Liver (tissue), 9 donors: ENCODE data around the gene PROX2. TPM values are rescaled to one million over a fixed set of nuclear protein-coding genes. Genes with fewer than 3 reads are reported as not detected.

Source experiments
- DNase-seq: peaks from one replicate; pipeline ENCODE4 v3.0.0-alpha.2; 2017; ENCODE audit warnings: low spot score
- H3K27ac ChIP-seq, 2 donors: one replicate each; pipeline ENCODE4 v1.7.0; 2013; ENCODE audit warnings: inconsistent platforms in 2 of 2, low read length in 2 of 2, control low read depth in 1 of 2, low read depth in 1 of 2, mild to moderate bottlenecking in 1 of 2
- H3K27me3 ChIP-seq, 4 donors: one replicate each; pipeline versions ENCODE4 v1.6.1 to v1.7.0; 2013; ENCODE audit warnings: low read length in 3 of 4, inconsistent platforms in 1 of 4, mild to moderate bottlenecking in 1 of 4, moderate library complexity in 1 of 4; ENCODE audit not compliant: control insufficient read depth in 4 of 4, insufficient read depth in 4 of 4
- H3K36me3 ChIP-seq, 4 donors: one replicate each; pipeline versions ENCODE4 v1.6.1 to v1.7.0; 2013; ENCODE audit warnings: low read length in 3 of 4, mild to moderate bottlenecking in 3 of 4, low read depth in 1 of 4, moderate library complexity in 1 of 4; ENCODE audit not compliant: control insufficient read depth in 4 of 4, insufficient read depth in 3 of 4
- H3K4me1 ChIP-seq, 4 donors: one replicate each; pipeline versions ENCODE4 v1.6.1 to v1.7.0; 2013; ENCODE audit warnings: low read length in 3 of 4, mild to moderate bottlenecking in 3 of 4, moderate library complexity in 1 of 4; ENCODE audit not compliant: control insufficient read depth in 4 of 4, insufficient read depth in 4 of 4
- H3K4me3 ChIP-seq, 3 donors: one replicate each; pipeline versions ENCODE4 v1.6.1 to v1.7.0; 2013; ENCODE audit warnings: low read length in 3 of 3, control low read depth in 1 of 3, low read depth in 1 of 3, mild to moderate bottlenecking in 1 of 3
- H3K9ac ChIP-seq, 2 donors: one replicate each; pipeline ENCODE4 v1.7.0; 2013; ENCODE audit warnings: low read length in 2 of 2, mild to moderate bottlenecking in 2 of 2, moderate library complexity in 2 of 2, control low read depth in 1 of 2, low read depth in 1 of 2
- H3K9me3 ChIP-seq, 4 donors: one replicate each; pipeline versions ENCODE4 v1.6.1 to v1.7.0; 2013; ENCODE audit warnings: low read length in 3 of 4; ENCODE audit not compliant: control insufficient read depth in 4 of 4
- FOXA1 ChIP-seq: IDR thresholded peaks from 2 replicates; pipeline ENCODE4 v1.6.1; 2016; ENCODE audit warnings: antibody characterized with exemption
- FOXA2 ChIP-seq: IDR thresholded peaks from 2 replicates; pipeline ENCODE4 v1.6.1; 2016; ENCODE audit warnings: antibody characterized with exemption
- HNF4A ChIP-seq, 2 donors: conservative IDR thresholded peaks; 2 replicates each; pipeline ENCODE4 v1.6.1; 2016; ENCODE audit warnings: antibody characterized with exemption in 2 of 2, mild to moderate bottlenecking in 2 of 2
- HNF4G ChIP-seq: IDR thresholded peaks from 2 replicates; pipeline ENCODE4 v1.6.1; 2016; ENCODE audit warnings: antibody characterized with exemption
- JUND ChIP-seq, 2 donors: IDR thresholded peaks; 2 replicates each; pipeline ENCODE4 v1.6.1; 2016; ENCODE audit warnings: antibody characterized with exemption in 2 of 2
- RAD21 ChIP-seq, 2 donors: IDR thresholded peaks; 2 replicates each; pipeline ENCODE4 v1.6.1; 2016; ENCODE audit warnings: antibody characterized with exemption in 2 of 2, mild to moderate bottlenecking in 2 of 2
- TAF1 ChIP-seq: conservative IDR thresholded peaks from 2 replicates; pipeline ENCODE4 v1.6.1; 2016; ENCODE audit warnings: antibody characterized with exemption, mild to moderate bottlenecking
- YY1 ChIP-seq: IDR thresholded peaks from 2 replicates; pipeline ENCODE4 v1.6.1; 2016; ENCODE audit warnings: antibody characterized with exemption, mild to moderate bottlenecking
- polyA plus RNA-seq, 2 donors: library from polyadenylated mRNA; stranded (reverse) in 1 of 2; unstranded in 1 of 2; fragments of 200-250 nt in 1 of 2; fragments of >200 nt in 1 of 2; fragmentation: Nextera tagmentation in 1 of 2; extraction: Ambion mirVana in 1 of 2; gene quantifications; one replicate each; pipeline versions ENCODE4 v1.2.1 to v1.2.3, GENCODE V29; 2013 to 2015
- total RNA-seq, 2 donors: library from RNA; depleted of rRNA; stranded (reverse); fragments of >200 nt; gene quantifications; one replicate each; pipeline ENCODE4 v1.2.3, GENCODE V29; 2014
- TF ChIP-seq, protein P1 (sequence below): fragments of 150-350 bp; IDR thresholded peaks from 2 replicates; pipeline ENCODE4 v1.5.1; 2017; ENCODE audit warnings: improper control_type of control experiment, low read depth, low read length; ENCODE audit not compliant: missing input control
- TF ChIP-seq, protein P2 (sequence below): IDR thresholded peaks from 2 replicates; pipeline ENCODE4 v1.6.1; 2016; ENCODE audit warnings: antibody characterized with exemption
- TF ChIP-seq, protein P3 (sequence below): IDR thresholded peaks from 2 replicates; pipeline ENCODE4 v1.6.1; 2016; ENCODE audit warnings: antibody characterized with exemption
- TF ChIP-seq, protein P4 (sequence below): IDR thresholded peaks from 2 replicates; pipeline ENCODE4 v1.6.1; 2016; ENCODE audit warnings: antibody characterized with exemption, mild to moderate bottlenecking
- TF ChIP-seq, protein P5 (sequence below): IDR thresholded peaks from 2 replicates; pipeline ENCODE4 v1.6.1; 2016; ENCODE audit warnings: antibody characterized with exemption
- donor health status: healthy.
- donor health status: healthy.
- donor health status: healthy.
- donor health status: healthy.
- donor health status: healthy.

PROX2 gene
- total and polyA plus RNA-seq, 4 donors: 0.06 TPM; not detected in 3

DNA sequence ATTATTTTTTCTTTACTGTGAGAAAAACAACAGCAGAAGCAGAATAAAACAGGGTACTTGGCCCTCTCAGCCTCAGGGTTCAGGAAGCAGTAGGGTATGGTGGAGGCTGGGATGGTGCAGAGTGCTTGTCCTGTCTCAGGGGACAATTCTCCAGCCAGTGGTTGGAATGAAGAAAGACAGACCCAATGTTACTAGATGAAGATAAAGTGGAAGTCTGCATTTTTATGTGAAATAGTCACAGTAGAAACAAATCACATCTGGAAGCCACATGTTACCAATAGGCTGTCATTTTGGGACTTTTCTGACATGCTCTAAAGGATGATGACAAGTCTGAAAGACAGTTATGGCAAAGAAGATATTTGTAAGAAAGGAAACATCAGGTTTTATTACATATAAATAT lies 32.3 kb downstream of the PROX2 start:
- no peak for DNase-seq
- H3K4me1 ChIP-seq: no peaks in the 10 kb centered on the region

More for the DNA sequence above, 32.3 kb downstream of the PROX2 start:
- H3K36me3 ChIP-seq: no peaks in the 10 kb centered on the region
- H3K9me3 ChIP-seq: no peaks in the 10 kb centered on the region
- no peak overlapping the region for H3K4me3 ChIP-seq
- no peak overlapping the region for H3K9ac ChIP-seq
- no peak overlapping the region for H3K27ac ChIP-seq
- TF ChIP-seq, protein P1, sequence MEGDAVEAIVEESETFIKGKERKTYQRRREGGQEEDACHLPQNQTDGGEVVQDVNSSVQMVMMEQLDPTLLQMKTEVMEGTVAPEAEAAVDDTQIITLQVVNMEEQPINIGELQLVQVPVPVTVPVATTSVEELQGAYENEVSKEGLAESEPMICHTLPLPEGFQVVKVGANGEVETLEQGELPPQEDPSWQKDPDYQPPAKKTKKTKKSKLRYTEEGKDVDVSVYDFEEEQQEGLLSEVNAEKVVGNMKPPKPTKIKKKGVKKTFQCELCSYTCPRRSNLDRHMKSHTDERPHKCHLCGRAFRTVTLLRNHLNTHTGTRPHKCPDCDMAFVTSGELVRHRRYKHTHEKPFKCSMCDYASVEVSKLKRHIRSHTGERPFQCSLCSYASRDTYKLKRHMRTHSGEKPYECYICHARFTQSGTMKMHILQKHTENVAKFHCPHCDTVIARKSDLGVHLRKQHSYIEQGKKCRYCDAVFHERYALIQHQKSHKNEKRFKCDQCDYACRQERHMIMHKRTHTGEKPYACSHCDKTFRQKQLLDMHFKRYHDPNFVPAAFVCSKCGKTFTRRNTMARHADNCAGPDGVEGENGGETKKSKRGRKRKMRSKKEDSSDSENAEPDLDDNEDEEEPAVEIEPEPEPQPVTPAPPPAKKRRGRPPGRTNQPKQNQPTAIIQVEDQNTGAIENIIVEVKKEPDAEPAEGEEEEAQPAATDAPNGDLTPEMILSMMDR: no peak
- TF ChIP-seq, protein P2, sequence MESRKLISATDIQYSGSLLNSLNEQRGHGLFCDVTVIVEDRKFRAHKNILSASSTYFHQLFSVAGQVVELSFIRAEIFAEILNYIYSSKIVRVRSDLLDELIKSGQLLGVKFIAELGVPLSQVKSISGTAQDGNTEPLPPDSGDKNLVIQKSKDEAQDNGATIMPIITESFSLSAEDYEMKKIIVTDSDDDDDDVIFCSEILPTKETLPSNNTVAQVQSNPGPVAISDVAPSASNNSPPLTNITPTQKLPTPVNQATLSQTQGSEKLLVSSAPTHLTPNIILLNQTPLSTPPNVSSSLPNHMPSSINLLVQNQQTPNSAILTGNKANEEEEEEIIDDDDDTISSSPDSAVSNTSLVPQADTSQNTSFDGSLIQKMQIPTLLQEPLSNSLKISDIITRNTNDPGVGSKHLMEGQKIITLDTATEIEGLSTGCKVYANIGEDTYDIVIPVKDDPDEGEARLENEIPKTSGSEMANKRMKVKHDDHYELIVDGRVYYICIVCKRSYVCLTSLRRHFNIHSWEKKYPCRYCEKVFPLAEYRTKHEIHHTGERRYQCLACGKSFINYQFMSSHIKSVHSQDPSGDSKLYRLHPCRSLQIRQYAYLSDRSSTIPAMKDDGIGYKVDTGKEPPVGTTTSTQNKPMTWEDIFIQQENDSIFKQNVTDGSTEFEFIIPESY: no peak
- TF ChIP-seq HNF4G: no peak
- TF ChIP-seq YY1: no peak
- TF ChIP-seq, protein P3, sequence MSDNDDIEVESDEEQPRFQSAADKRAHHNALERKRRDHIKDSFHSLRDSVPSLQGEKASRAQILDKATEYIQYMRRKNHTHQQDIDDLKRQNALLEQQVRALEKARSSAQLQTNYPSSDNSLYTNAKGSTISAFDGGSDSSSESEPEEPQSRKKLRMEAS: no peak
- no peak for TF ChIP-seq FOXA2
- TF ChIP-seq, protein P4, sequence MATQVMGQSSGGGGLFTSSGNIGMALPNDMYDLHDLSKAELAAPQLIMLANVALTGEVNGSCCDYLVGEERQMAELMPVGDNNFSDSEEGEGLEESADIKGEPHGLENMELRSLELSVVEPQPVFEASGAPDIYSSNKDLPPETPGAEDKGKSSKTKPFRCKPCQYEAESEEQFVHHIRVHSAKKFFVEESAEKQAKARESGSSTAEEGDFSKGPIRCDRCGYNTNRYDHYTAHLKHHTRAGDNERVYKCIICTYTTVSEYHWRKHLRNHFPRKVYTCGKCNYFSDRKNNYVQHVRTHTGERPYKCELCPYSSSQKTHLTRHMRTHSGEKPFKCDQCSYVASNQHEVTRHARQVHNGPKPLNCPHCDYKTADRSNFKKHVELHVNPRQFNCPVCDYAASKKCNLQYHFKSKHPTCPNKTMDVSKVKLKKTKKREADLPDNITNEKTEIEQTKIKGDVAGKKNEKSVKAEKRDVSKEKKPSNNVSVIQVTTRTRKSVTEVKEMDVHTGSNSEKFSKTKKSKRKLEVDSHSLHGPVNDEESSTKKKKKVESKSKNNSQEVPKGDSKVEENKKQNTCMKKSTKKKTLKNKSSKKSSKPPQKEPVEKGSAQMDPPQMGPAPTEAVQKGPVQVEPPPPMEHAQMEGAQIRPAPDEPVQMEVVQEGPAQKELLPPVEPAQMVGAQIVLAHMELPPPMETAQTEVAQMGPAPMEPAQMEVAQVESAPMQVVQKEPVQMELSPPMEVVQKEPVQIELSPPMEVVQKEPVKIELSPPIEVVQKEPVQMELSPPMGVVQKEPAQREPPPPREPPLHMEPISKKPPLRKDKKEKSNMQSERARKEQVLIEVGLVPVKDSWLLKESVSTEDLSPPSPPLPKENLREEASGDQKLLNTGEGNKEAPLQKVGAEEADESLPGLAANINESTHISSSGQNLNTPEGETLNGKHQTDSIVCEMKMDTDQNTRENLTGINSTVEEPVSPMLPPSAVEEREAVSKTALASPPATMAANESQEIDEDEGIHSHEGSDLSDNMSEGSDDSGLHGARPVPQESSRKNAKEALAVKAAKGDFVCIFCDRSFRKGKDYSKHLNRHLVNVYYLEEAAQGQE: no peak
- TF ChIP-seq JUND (IDR thresholded peaks at IDR 0.05): no peak
- TF ChIP-seq, protein P5, sequence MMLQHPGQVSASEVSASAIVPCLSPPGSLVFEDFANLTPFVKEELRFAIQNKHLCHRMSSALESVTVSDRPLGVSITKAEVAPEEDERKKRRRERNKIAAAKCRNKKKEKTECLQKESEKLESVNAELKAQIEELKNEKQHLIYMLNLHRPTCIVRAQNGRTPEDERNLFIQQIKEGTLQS: no peak
- no peak for TF ChIP-seq FOXA1
- TF ChIP-seq HNF4A (conservative IDR thresholded peaks at IDR 0.05): no peak
- TF ChIP-seq TAF1: no peak
- no peak for TF ChIP-seq RAD21 (IDR thresholded peaks at IDR 0.05)
- no peaks in the 10 kb centered on the region for H3K27me3 ChIP-seq
